PC-3 (cell line): ENCODE data around the gene PTPRN2.

ENCODE experiments used
- EZH2 ChIP-seq: fragments of 300-600 bp; sonication (generic); IDR thresholded peaks from one replicate; pipeline ENCODE4 v1.6.1; 2017; ENCODE audit warnings: antibody characterized with exemption, mild to moderate bottlenecking, low read length; ENCODE audit not compliant: unreplicated experiment
- TF ChIP-seq, protein P1 (sequence below): fragments of 300-600 bp; sonication (generic); conservative IDR thresholded peaks from 2 replicates; pipeline ENCODE4 v1.5.1; 2017; ENCODE audit warnings: antibody characterized with exemption, low read depth, mild to moderate bottlenecking, low read length

- TF ChIP-seq, protein P1, sequence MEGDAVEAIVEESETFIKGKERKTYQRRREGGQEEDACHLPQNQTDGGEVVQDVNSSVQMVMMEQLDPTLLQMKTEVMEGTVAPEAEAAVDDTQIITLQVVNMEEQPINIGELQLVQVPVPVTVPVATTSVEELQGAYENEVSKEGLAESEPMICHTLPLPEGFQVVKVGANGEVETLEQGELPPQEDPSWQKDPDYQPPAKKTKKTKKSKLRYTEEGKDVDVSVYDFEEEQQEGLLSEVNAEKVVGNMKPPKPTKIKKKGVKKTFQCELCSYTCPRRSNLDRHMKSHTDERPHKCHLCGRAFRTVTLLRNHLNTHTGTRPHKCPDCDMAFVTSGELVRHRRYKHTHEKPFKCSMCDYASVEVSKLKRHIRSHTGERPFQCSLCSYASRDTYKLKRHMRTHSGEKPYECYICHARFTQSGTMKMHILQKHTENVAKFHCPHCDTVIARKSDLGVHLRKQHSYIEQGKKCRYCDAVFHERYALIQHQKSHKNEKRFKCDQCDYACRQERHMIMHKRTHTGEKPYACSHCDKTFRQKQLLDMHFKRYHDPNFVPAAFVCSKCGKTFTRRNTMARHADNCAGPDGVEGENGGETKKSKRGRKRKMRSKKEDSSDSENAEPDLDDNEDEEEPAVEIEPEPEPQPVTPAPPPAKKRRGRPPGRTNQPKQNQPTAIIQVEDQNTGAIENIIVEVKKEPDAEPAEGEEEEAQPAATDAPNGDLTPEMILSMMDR: no peak
- no peak for TF ChIP-seq EZH2
These were observed 579.4 kb downstream of the PTPRN2 start for GRCh38 chr7:158008267-158008666.
